Activated CD8-positive, alpha-beta memory T cell treated with anti-CD3 and anti-CD28 coated beads, Interleukin-2, amount 50 U/mL, for 48 hours (primary cell): ENCODE data around the gene PCDHGA6.

Experiments
- DNase-seq: peaks from one replicate; pipeline ENCODE4 v3.0.0-alpha.2; 2020

PCDHGA6 gene

GRCh38 chr5:141422742-141423291 lies 49.1 kb downstream of the PCDHGA6 start:
- no peak for DNase-seq

GRCh38 chr5:141427783-141428426 lies 54.2 kb downstream of the PCDHGA6 start:
- no peak for DNase-seq
